ENCODE results near the gene PTPN7.
A peak's percentile ranks its signal among the peaks of the same experiment; 100 is the strongest.
"Not testable (repeated sequence)": the region's sequence is repeated elsewhere in the genome, so short reads cannot be mapped to it uniquely, and the experiment has no call there.

PTPN7 gene

DNA sequence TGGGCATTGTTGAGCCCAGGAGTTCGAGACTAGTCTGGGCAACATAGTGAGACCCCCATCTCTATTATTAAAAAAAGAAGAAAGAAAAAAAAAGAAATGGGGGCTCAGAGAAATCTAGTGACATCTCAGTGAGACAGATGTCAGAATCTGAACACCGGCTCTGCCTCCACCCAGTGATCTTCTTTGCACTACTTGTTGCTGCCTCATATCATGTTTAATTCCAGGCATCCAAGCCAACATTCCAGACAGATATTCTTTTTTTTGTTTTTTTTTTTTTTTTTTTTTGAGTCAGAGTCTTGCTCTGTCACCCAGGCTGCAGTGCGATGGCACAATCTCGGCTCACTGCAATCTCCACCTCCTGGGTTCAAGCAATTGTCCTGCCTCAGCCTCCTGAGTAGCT, 10.8 kb downstream of the PTPN7 start:
- no peak for DNase-seq

DNA sequence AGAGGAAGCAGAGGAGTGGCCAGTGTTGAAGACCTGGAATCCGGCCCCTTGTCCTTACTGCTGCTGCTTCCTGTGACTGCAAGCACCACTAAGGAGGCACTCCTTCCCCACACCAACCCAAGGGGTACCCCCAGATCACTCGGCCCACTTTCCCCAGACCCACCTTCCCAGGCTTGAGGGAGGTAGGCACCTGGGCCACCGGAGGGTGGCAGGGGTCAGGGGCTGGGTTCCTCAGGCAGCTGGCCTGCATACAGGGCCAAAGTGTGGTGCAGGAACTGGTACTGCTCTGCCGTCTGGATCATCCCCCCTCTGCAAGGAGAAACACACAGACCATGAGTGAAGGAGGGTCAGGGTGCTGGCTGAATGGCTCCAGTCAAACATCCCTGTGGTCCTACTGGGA, 12.0 kb downstream of the PTPN7 start:
- no peak for DNase-seq

GRCh38 chr1:202146993-202147392, 13.4 kb downstream of the PTPN7 start:
- DNase-seq, result no peak

- DNase-seq, result no peak
Measured at GRCh38 chr1:202146279-202146678, 14.1 kb downstream of the PTPN7 start.

DNA sequence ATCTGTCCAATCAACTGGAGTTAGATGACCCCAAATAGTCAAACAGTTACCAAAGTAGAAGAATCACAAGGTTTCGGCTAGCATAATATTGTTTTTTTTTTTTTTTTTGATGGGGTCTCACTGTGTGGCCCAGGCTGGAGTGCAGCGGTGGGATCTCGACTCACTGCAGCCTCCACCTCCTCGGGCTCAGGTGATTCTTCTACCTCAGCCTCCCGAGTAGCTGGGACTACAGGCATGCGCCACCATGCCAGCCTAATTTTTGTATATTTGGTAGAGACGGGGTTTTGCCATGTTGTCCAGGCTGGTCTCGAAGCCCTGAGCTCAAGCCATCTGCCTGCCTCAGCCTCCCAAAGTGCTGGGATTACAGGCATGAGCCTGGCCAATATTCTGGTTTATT, 14.7 kb downstream of the PTPN7 start:
- not testable (repeated sequence) for DNase-seq

DNA sequence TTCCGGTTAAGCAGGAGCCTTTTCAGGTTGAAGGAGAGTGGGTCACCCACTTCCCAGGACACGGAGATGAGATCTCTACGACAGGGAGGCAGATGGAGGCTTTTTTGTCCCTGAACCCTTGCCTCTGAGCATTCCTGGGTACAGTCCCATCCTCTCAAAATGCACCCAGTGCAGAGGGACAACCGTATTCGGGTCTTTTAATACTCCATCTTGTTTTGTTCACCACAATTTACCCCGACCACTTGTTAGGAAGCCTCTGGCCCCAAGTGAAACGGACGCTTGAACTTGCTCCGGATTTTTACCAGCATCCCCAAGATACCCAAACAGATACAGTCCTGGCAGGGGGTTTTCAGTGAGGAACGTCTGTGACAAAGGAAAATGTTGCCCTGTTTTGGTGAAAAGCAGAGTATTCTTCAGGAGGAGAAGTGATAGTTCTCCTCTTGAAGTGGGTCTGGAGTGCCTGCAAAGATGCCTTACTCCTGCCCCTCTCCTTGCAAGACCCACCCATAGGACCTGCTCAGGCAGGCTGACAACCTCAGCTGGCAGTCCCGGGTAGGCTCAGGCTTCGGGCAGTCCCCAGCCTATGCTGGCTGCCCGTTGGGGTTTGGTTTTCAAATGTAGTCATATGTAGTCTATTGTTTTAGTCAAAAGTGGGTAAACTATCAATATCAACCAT, 15.2 kb downstream of the PTPN7 start:
- DNase-seq, result no peak

GRCh38 chr1:202144402-202145067, 15.9 kb downstream of the PTPN7 start, which contains the start of gene ARL8A:
TSS of gene ARL8A (minus strand) at chr1:202144737. CDS start at chr1:202144572, 165 bp downstream.
- DNase-seq, result peak; percentile 76

GRCh38 chr1:202143768-202144401, 16.5 kb downstream of the PTPN7 start:
- peak; percentile 70 for DNase-seq

DNA sequence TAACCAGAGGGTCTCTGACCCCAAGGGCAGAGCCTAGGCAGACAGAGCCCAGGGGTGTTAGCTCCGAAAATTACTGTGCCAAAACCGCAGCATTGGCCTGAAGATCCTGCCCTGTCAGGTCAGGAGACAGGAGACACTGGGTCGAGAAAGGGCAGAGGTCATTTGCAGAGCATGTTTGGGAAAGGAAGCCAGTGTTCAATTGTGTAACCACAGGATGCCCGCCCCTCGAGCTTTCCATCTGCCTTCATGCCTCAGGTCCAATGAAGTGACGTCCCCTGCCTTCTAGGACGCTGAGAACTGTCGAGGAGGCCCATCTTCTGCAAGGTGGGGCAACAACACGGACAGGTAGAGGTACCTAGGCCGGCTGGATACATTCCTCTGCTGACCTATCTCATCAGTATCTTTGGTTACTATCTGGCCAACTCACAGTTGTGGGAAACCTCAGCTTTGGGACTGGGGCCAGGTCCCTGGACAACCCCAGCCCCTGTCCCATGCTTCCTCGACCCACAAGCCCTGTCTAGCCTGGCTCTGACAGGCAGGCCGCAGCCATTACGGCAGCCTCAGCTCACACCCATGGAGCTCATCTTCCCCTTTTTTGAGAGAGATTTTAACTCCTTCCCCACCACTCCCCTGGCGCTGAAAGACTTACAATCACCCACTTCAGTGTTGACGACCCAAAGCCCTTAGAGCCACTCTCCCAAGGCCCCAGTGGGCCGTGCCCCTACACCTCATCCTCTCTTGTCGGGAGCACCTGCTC, 17.2 kb downstream of the PTPN7 start:
- no peak for DNase-seq

DNA sequence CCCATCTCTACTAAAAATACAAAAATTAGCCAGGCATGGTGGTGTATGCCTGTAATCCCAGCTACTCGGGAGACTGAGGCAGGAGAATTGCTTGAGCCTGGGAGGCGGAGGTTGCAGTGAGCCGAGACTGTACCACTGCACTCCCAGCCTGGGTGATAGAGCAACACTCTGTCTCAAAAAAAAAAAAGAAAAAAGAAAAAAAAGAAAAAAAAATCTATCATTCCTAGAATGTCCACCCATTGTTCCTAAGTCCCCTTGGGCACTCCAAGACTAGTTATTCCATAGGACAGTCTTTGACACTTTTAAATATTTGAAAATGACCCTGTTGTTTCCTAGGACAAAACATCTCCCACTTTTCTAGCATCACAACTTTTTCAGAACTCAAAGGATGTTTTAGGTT, 18.9 kb downstream of the PTPN7 start:
- DNase-seq, result not testable (repeated sequence)

DNA sequence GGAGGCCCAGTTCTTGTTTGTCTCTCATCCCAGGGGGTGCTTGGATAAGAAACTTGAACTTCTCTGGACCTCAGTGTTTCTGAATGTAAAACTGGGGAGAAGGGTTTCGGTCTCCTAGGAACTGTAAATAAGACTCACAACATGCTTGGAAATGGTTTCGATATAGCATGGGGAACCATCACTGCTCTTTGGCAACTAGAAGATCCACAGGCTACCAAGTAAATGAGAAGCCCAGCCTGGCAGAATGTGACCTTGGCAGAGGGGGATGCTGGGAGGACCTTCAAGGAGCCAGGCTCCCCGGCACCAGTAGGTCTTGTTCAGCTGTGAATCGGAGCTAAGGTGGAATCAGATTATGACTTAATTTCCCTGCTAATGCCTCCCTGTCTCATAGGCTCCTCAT, 19.6 kb downstream of the PTPN7 start:
- DNase-seq, result no peak

DNA sequence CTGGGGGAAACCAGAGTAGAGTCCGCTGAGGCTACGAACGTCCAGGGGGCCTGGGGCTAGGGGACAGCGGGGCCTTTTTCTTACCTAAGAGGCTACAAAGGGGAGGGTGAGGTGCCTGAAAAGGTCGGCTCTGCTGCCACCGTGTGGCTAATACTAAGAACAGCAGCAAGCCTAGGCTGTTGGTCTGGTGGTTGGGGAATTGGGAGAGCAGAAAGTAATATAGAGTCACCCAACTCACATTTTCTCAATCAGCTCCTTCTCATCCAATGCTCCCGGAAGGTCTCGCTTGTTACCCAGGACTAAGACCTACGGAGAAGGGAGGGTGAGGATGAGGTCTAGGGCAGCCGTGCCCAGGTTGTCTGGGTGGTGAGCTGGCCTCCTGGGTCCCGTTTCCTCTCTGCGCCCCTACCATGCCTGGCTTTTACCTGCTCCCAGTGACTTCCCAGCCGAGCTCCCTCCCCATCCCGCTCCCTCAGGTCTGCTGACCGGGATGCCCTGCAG, 25.1 kb downstream of the PTPN7 start:
- peak; percentile 86 for DNase-seq

DNA sequence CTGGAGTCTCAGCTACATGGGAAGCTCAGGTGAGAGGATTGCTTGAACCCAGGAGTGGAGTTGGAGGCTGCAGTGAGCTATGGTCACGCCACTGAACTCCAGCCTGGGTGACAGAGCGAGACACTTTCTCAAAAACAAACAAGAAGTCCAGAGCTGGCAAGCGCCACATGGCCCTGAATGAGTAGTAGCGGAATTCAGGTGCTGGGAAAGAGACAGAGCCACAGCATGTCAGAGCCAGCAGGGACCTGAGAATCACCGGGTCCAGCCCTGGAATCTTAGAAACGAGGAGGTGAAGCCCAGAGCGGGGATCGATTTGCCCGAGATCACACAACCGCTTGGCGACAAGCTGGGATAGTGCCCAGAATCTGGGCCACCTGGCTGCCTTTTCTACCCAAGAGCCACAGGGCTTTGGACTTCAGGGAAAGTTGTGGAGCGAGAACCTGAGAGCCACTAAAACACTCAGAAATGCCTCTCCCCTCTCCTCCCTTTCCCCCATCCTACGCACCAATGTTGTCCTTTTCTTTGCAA, 25.7 kb downstream of the PTPN7 start:
- DNase-seq, result no peak

DNA sequence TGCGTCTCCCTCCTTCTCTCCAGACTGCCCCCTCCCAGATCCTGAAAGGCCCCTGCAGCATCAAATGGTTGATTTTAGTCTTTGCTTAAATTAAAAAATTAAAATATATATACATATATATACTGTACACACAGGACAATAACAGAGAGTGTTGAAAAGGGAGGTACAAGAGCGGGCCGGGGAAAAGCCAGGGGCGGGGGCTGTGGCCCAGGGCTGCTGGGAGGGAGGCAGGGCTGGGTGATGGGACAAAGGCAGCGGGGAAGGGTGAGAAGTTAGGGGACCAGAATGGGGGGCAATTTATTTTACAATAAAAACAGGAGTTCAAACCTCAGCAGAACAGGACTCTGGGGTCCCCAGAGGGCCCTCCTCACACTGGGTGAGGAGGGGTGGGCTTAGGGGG, 26.4 kb downstream of the PTPN7 start:
- DNase-seq, result no peak

GRCh38 chr1:202133496-202133895, 26.9 kb downstream of the PTPN7 start:
- no peak for DNase-seq

DNA sequence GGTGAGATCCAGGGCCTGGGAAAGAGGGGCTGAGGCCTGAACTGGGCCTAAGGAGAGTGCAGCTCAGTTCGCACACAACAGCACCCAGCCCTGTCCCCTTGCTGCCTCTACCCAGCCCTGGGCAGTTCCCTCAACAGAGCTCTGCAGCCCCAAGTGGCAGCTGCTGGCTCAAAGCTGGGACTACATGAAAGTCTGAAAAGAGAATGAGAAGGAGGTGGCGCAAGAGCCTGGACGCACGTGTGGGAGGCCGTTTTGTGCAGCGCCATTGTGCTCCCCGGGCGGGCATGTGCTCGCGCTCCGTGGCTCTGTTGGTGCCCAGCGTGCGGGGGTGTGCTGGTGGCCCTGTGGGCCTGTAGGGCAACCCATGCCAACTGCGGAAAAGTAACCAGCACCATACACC, 27.4 kb downstream of the PTPN7 start:
- no peak for DNase-seq

DNA sequence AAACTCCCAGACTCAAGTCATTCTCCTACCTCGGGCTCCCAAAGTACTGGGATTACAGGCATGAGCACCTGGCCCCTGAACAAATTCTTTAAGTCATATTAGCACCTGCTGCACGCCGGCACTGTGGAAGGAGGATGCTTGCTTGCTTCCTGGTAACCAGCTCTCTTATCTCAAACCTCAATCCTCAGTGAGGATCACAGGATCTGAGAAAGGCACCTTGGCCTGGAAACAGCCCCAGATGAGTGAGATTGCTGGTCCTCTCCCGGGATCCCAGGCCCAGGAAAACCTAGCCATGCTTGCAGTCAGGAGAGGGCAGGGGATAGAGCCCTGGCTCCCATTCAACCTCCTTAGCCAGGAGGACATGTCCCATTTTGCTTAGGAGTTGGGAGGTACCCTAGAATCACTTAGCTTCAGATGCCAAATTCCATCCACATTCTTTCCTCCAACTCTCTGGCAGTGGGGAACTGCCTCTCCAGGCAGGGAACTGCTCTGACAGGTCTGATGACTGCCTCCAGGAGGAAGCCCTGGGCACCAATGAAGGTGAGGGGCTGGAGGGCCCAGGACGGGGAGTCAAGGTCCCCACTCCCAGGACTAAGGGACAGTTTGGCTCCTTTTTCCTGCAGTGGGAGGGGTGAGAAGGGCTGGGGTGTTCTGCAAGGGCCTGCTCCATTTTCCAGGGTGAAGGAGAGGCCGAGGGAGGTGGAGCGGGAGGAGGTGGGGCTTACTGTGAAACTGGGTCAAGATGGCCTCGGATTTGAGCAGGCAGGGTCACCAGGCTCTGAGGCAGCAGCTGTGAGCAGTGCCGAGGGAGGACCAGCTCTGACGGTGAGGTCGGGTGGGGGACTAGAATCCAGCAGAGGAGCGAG, 28.2 kb downstream of the PTPN7 start:
- DNase-seq, result peak; percentile 89

- no peak for DNase-seq
Measured at GRCh38 chr1:202130816-202131522, 29.4 kb downstream of the PTPN7 start.

DNA sequence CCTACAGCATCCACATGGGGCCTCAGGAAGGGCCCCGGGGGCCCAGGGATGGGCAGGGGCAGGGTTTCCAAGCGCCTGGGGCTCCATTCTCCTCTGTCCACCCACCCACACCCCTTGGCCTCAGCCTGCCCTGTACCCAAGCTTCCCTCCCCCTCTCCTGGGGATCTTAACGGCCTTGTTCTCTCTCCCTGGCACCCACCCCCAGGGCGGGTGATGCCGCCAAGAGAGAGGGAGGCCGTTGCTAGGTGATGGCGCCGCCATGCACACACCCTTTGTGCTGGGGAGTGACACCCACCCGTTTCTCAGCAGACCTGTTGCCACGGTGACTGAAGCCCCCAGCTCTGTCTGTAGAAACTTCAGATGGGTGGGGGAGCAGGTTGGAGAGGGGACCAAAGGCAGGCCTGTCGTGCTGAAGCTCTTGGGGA, 30.1 kb downstream of the PTPN7 start:
- peak; percentile 85 for DNase-seq

- DNase-seq, result peak; percentile 40
Measured at GRCh38 chr1:202129453-202130296, 30.7 kb downstream of the PTPN7 start.

All from retina (tissue), 1 donor.